Mesenchymal stem cell (in vitro differentiated cells and primary cell): ENCODE results near the gene STK32B.

Experiments
- DNase-seq: peaks from one replicate; pipeline ENCODE4 v3.0.0-alpha.2; 2013
- H2AFZ ChIP-seq: one replicate; pipeline ENCODE4 v1.6.1; 2013; ENCODE audit warnings: low read depth, mild to moderate bottlenecking, control low read depth, inconsistent platforms, low read length, moderate library complexity
- H2AK5ac ChIP-seq: 2 replicates; pipeline ENCODE4 v1.6.1; 2013; ENCODE audit warnings: low read length, moderate library complexity, mild to moderate bottlenecking, inconsistent platforms; ENCODE audit not compliant: severe bottlenecking
- H2BK120ac ChIP-seq: one replicate; pipeline ENCODE4 v1.6.1; 2013; ENCODE audit warnings: low read depth, mild to moderate bottlenecking, inconsistent platforms, low read length, moderate library complexity
- H2BK12ac ChIP-seq, 2 experiments: one replicate each; pipeline ENCODE4 v1.6.1; 2013; ENCODE audit warnings: inconsistent platforms in 2 of 2, low read length in 2 of 2, mild to moderate bottlenecking in 2 of 2, moderate library complexity in 2 of 2, control low read depth in 1 of 2
- H2BK15ac ChIP-seq: one replicate; pipeline ENCODE4 v1.6.1; 2013; ENCODE audit warnings: mild to moderate bottlenecking, low read depth, inconsistent platforms; ENCODE audit not compliant: poor library complexity, severe bottlenecking
- H2BK5ac ChIP-seq: 2 replicates; pipeline ENCODE4 v1.6.1; 2013; ENCODE audit warnings: low read depth, mild to moderate bottlenecking, low read length, control low read depth, inconsistent platforms; ENCODE audit not compliant: poor library complexity, severe bottlenecking
- H3K14ac ChIP-seq, 2 experiments: one replicate each; pipeline ENCODE4 v1.6.1; 2013; ENCODE audit warnings: inconsistent platforms in 2 of 2, low read length in 2 of 2, control low read depth in 1 of 2, mild to moderate bottlenecking in 1 of 2, moderate library complexity in 1 of 2
- H3K18ac ChIP-seq, 2 experiments: one replicate each; pipeline ENCODE4 v1.6.1; 2013; ENCODE audit warnings: inconsistent platforms in 2 of 2, low read length in 2 of 2, control low read depth in 1 of 2, low read depth in 1 of 2, mild to moderate bottlenecking in 1 of 2
- H3K23ac ChIP-seq, 2 experiments: one replicate each; pipeline ENCODE4 v1.6.1; 2013; ENCODE audit warnings: inconsistent platforms in 2 of 2, low read length in 2 of 2, mild to moderate bottlenecking in 2 of 2, moderate library complexity in 2 of 2, control low read depth in 1 of 2
- H3K27ac ChIP-seq: 2 replicates; pipeline ENCODE4 v1.5.1; 2013; ENCODE audit warnings: mild to moderate bottlenecking, moderate library complexity, low read length, control low read depth, inconsistent platforms; ENCODE audit not compliant: poor library complexity, severe bottlenecking
- H3K27me3 ChIP-seq, 2 experiments: 2 replicates each; pipeline versions ENCODE4 v1.6.1 to v1.7.0; 2013; ENCODE audit warnings: low read length in 2 of 2, mild to moderate bottlenecking in 2 of 2, moderate library complexity in 2 of 2, control low read depth in 1 of 2, inconsistent platforms in 1 of 2; ENCODE audit not compliant: control insufficient read depth in 1 of 2, insufficient read depth in 1 of 2
- H3K36me3 ChIP-seq, 2 experiments: 2 replicates each; pipeline versions ENCODE4 v1.6.1 to v1.7.0; 2013; ENCODE audit warnings: low read length in 2 of 2, control low read depth in 1 of 2, inconsistent platforms in 1 of 2, low read depth in 1 of 2, mild to moderate bottlenecking in 1 of 2; ENCODE audit not compliant: insufficient read depth in 2 of 2, control insufficient read depth in 1 of 2
- H3K4ac ChIP-seq, 2 experiments: one replicate each; pipeline ENCODE4 v1.6.1; 2013; ENCODE audit warnings: inconsistent platforms in 2 of 2, low read length in 2 of 2, mild to moderate bottlenecking in 2 of 2, moderate library complexity in 2 of 2, control low read depth in 1 of 2, low read depth in 1 of 2
- H3K4me1 ChIP-seq: 2 replicates; pipeline ENCODE4 v1.6.1; 2013; ENCODE audit warnings: low read depth, low read length, control low read depth; ENCODE audit not compliant: control insufficient read depth, insufficient read depth
- H3K4me2 ChIP-seq: 2 replicates; pipeline ENCODE4 v1.6.1; 2013; ENCODE audit warnings: low read length, mild to moderate bottlenecking, inconsistent platforms; ENCODE audit not compliant: poor library complexity, severe bottlenecking
- H3K4me3 ChIP-seq, 2 experiments: 2 replicates each; pipeline versions ENCODE4 v1.5.1 to v1.7.0; 2013; ENCODE audit warnings: low read length in 2 of 2, mild to moderate bottlenecking in 2 of 2, control low read depth in 1 of 2, low read depth in 1 of 2; ENCODE audit not compliant: insufficient read depth in 1 of 2
- H3K79me1 ChIP-seq: replicated peaks from 2 replicates; pipeline ENCODE4 v1.6.1; 2013; ENCODE audit warnings: mild to moderate bottlenecking, control low read depth, low read length, inconsistent platforms; ENCODE audit not compliant: poor library complexity, severe bottlenecking
- H3K9ac ChIP-seq: 2 replicates; pipeline ENCODE4 v1.7.0; 2013; ENCODE audit warnings: mild to moderate bottlenecking, low read length, moderate library complexity
- H3K9me3 ChIP-seq: 2 replicates; pipeline ENCODE4 v1.7.0; 2013; ENCODE audit warnings: mild to moderate bottlenecking, low read length; ENCODE audit not compliant: control insufficient read depth
- H4K8ac ChIP-seq: one replicate; pipeline ENCODE4 v1.6.1; 2013; ENCODE audit warnings: inconsistent platforms, mild to moderate bottlenecking, low read length, moderate library complexity
- H4K91ac ChIP-seq: one replicate; pipeline ENCODE4 v1.6.1; 2013; ENCODE audit warnings: mild to moderate bottlenecking, low read length, inconsistent platforms
- WGBS: methylation state at CpG from one replicate; pipeline ENCODE4 v1.1.7; 2013; ENCODE audit warnings: mixed read lengths; 5-methylcytosine and 5-hydroxymethylcytosine counted together

Gene STK32B

DNA sequence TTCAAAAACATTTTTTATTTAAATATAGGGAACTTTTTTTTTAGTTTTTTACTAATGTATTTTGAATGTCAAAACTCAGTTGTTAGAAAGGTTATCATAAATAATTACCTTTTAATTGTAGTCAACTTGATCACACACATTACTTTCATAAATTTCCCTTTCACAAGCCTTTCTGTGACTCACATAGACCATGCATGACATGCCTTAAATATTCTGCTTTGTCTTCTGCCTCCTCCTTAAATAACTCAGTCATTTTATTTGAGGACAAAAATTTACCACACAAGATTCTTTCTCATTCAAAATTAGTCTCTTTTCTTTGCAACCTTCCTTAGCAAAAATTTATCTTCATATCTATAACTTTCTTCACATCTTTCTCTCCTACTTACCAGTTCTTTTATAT, 437.1 kb downstream of the STK32B start:
- H4K8ac ChIP-seq = no peak overlapping the region
- H3K4me1 ChIP-seq = no peaks in the 10 kb centered on the region
- no peak overlapping the region for H3K4me3 ChIP-seq
- H2AK5ac ChIP-seq = no peak overlapping the region
- H3K14ac ChIP-seq = no peak overlapping the region
- H3K27ac ChIP-seq = no peak overlapping the region
- no peak overlapping the region for H2BK5ac ChIP-seq
- no peak overlapping the region for H3K23ac ChIP-seq
- peaks cover 6% of the 10 kb centered on the region for H3K9me3 ChIP-seq
- no peak overlapping the region for H2BK15ac ChIP-seq
- H3K9ac ChIP-seq = no peak overlapping the region
- no peak overlapping the region for H2AFZ ChIP-seq
- H3K27me3 ChIP-seq = no peaks in the 10 kb centered on the region
- peaks cover 2% of the 10 kb centered on the region for H3K79me1 ChIP-seq
- H2BK12ac ChIP-seq = no peak overlapping the region
- H2BK120ac ChIP-seq = no peak overlapping the region
- no peak overlapping the region for H3K18ac ChIP-seq
- H3K4ac ChIP-seq = no peak overlapping the region
- peaks cover 7 to 11% of the 10 kb centered on the region in 2 experiments for H3K36me3 ChIP-seq
- no peak overlapping the region for H4K91ac ChIP-seq
- no peak for DNase-seq
- no peak overlapping the region for H3K4me2 ChIP-seq

DNA sequence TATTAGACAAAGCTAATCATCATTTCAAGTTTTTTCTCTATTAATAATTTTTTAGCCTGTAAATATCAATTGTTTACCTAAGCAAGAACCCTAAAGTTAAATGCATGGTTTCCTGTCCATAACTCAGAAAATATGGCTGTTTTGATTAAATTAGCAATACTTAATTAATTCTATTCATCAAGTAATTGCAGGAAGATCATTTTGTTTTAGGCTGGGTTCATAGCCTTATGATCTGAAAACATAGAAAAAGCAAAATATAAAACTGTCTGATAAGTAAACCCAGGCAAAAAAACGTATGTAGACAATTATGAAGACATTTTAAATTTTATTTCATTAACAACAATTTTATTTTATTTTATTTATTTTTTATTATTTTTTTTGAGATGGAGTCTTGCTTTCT, 438.0 kb downstream of the STK32B start:
- H2BK5ac ChIP-seq = no peak overlapping the region
- H3K14ac ChIP-seq = no peak overlapping the region
- H2BK15ac ChIP-seq = no peak overlapping the region
- H3K36me3 ChIP-seq = peaks cover 7 to 11% of the 10 kb centered on the region in 2 experiments
- H4K8ac ChIP-seq = no peak overlapping the region
- H3K18ac ChIP-seq = no peak overlapping the region
- no peaks in the 10 kb centered on the region for H3K4me1 ChIP-seq
- no peak overlapping the region for H2BK120ac ChIP-seq
- no peak overlapping the region for H3K23ac ChIP-seq
- peaks cover 2% of the 10 kb centered on the region for H3K79me1 ChIP-seq
- no peaks in the 10 kb centered on the region for H3K27me3 ChIP-seq
- no peak overlapping the region for H3K9ac ChIP-seq
- no peak overlapping the region for H3K27ac ChIP-seq
- no peak overlapping the region for H3K4me2 ChIP-seq
- no peak overlapping the region for H4K91ac ChIP-seq
- H3K4me3 ChIP-seq = no peak overlapping the region
- no peak overlapping the region for H2AFZ ChIP-seq
- DNase-seq = no peak
- no peak overlapping the region for H3K4ac ChIP-seq
- no peak overlapping the region for H2AK5ac ChIP-seq
- H2BK12ac ChIP-seq = no peak overlapping the region
- no CpG with 5 or more reads among the region's 1 CpG for WGBS
- peaks cover 6% of the 10 kb centered on the region for H3K9me3 ChIP-seq

DNA sequence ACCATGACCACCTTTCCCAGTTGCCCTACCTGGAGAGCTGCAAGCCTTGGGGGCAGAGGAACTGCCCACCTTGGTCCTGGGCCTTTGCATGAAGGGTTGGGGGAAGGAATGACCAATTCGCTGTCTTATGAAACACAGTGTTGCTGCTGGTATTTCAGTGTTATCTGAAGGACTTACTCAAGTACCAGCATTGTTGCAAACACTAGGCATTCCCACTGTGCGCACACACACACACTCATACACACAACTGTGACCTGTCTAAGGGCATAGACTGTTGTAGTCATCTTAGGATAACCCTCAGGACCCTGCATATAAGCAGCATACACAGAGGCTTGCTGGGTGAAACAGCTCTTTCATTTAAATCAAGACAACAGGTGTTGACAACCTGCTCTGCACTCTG, 446.2 kb downstream of the STK32B start:
- peaks cover 30 to 31% of the 10 kb centered on the region in 2 experiments for H3K36me3 ChIP-seq
- no peak overlapping the region for H2BK15ac ChIP-seq
- no peak overlapping the region for H3K9ac ChIP-seq
- no peak overlapping the region for H3K14ac ChIP-seq
- no peak overlapping the region for H2AFZ ChIP-seq
- H2BK5ac ChIP-seq = no peak overlapping the region
- no peak overlapping the region for H4K91ac ChIP-seq
- H3K18ac ChIP-seq = no peak overlapping the region
- no peaks in the 10 kb centered on the region for H3K79me1 ChIP-seq
- H4K8ac ChIP-seq = no peak overlapping the region
- H2BK12ac ChIP-seq = no peak overlapping the region
- no peak overlapping the region for H3K4ac ChIP-seq
- H2AK5ac ChIP-seq = no peak overlapping the region
- H3K4me3 ChIP-seq = no peak overlapping the region
- no peaks in the 10 kb centered on the region for H3K27me3 ChIP-seq
- 69% methylated on average over 2 of the region's 2 CpGs for WGBS
- H3K4me1 ChIP-seq = peaks cover 1% of the 10 kb centered on the region
- H2BK120ac ChIP-seq = no peak overlapping the region
- DNase-seq = no peak
- no peaks in the 10 kb centered on the region for H3K9me3 ChIP-seq
- no peak overlapping the region for H3K27ac ChIP-seq
- H3K23ac ChIP-seq = no peak overlapping the region
- H3K4me2 ChIP-seq = no peak overlapping the region

DNA sequence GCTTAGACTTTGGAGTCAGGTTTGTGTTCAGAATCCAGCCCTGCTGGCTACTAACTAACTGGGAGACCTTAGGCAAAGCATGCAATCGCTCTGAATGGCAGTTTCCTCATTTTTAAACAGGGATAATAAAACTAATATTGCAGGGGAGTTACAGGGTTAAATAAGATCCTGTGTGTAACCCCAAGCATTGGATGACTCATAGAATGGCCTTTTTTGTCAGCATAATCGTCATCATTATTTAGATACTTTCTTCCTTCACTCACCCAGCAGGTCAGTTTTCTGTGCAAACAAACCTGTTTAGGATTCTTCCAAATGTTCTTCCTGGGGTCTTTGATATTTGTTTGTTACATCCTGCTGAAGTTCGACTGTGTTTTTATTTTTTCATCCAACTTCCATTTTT, 448.9 kb downstream of the STK32B start:
- 56% methylated on average over 2 of the region's 3 CpGs for WGBS
- H4K8ac ChIP-seq = no peak overlapping the region
- no peak overlapping the region for H2AK5ac ChIP-seq
- H4K91ac ChIP-seq = no peak overlapping the region
- no peaks in the 10 kb centered on the region for H3K9me3 ChIP-seq
- H3K18ac ChIP-seq = no peak overlapping the region
- H3K14ac ChIP-seq = no peak overlapping the region
- H2BK12ac ChIP-seq = no peak overlapping the region
- no peak overlapping the region for H3K4ac ChIP-seq
- H2AFZ ChIP-seq = no peak overlapping the region
- no peak overlapping the region for H2BK15ac ChIP-seq
- H2BK120ac ChIP-seq = no peak overlapping the region
- no peak overlapping the region for H3K4me2 ChIP-seq
- no peak overlapping the region for H3K23ac ChIP-seq
- no peaks in the 10 kb centered on the region for H3K27me3 ChIP-seq
- no peaks in the 10 kb centered on the region for H3K79me1 ChIP-seq
- H3K4me1 ChIP-seq = peaks cover 1% of the 10 kb centered on the region
- H2BK5ac ChIP-seq = no peak overlapping the region
- peaks cover 30 to 32% of the 10 kb centered on the region in 2 experiments for H3K36me3 ChIP-seq
- no peak overlapping the region for H3K4me3 ChIP-seq
- H3K9ac ChIP-seq = no peak overlapping the region
- DNase-seq = peak; percentile 25
- H3K27ac ChIP-seq = no peak overlapping the region
